IMR-90 (cell line): ENCODE measurements around the gene ANO1. TPM values are rescaled to one million over a fixed set of nuclear protein-coding genes. Genes with fewer than 3 reads are reported as not detected.

ENCODE experiments used
- ATAC-seq: fragments of 200-7000 bp; cut with Tn5 transposase; 2 replicates; pipeline ENCODE4 v1.9.1; 2020; ENCODE audit warnings: low read depth, mild to moderate bottlenecking, moderate library complexity
- BruUV-seq: library from RNA; stranded (reverse); fragments of 400-500 nt; replicated peaks from 2 replicates; lab custom pipeline; 2021; lab: Mats Ljungman, UMichigan
- CTCF ChIA-PET: fragments of 300-600 bp; formaldehyde crosslinking; extraction: SDS; loops from one replicate; lab custom pipeline; 2021; ENCODE audit warnings: antibody characterized with exemption; lab: Yijun Ruan, JAX
- POLR2A ChIA-PET: fragments of 300-600 bp; sonication (Branson Sonifier 250); formaldehyde crosslinking; loops from one replicate; lab custom pipeline; 2022; ENCODE audit warnings: antibody characterized with exemption; ENCODE audit not compliant: unreplicated experiment; lab: Charles Lee
- DNase-seq: peaks from one replicate; pipeline ENCODE4 v3.0.0; 2013
- H2AFZ ChIP-seq: replicated peaks from 2 replicates; pipeline ENCODE3; 2013; ENCODE audit warnings: low read length, mild to moderate bottlenecking; ENCODE audit not compliant: poor library complexity
- H2AK5ac ChIP-seq: 2 replicates; pipeline ENCODE4 v1.6.1; 2013; ENCODE audit warnings: low read depth, low read length, inconsistent platforms
- H2AK9ac ChIP-seq: replicated peaks from 2 replicates; pipeline ENCODE3; 2013; ENCODE audit warnings: mild to moderate bottlenecking, low read depth, low read length, moderate library complexity; ENCODE audit not compliant: poor library complexity
- H2BK120ac ChIP-seq: 2 replicates; pipeline ENCODE4 v1.6.1; 2013; ENCODE audit warnings: low read depth, low read length, inconsistent platforms
- H2BK15ac ChIP-seq: 3 replicates; pipeline ENCODE4 v1.6.1; 2013; ENCODE audit warnings: low read depth, low read length, inconsistent platforms
- H2BK20ac ChIP-seq: 2 replicates; pipeline ENCODE4 v1.6.1; 2013; ENCODE audit warnings: low read depth, mild to moderate bottlenecking, inconsistent platforms, low read length, moderate library complexity
- H2BK5ac ChIP-seq: 2 replicates; pipeline ENCODE4 v1.6.1; 2013; ENCODE audit warnings: mild to moderate bottlenecking, low read depth, low read length, inconsistent platforms; ENCODE audit not compliant: poor library complexity, severe bottlenecking
- H3K14ac ChIP-seq: replicated peaks from 2 replicates; pipeline ENCODE4 v1.6.1; 2013; ENCODE audit warnings: low read depth, low read length, inconsistent platforms
- H3K18ac ChIP-seq: 2 replicates; pipeline ENCODE4 v1.6.1; 2013; ENCODE audit warnings: low read depth, low read length, control low read depth
- H3K23ac ChIP-seq: 2 replicates; pipeline ENCODE4 v1.6.1; 2013; ENCODE audit warnings: low read depth, low read length, inconsistent platforms
- H3K27ac ChIP-seq: 2 replicates; pipeline ENCODE4 v1.5.1; 2013; ENCODE audit warnings: mild to moderate bottlenecking, control low read depth, low read length; ENCODE audit not compliant: insufficient read depth
- H3K27me3 ChIP-seq: 2 replicates; pipeline ENCODE4 v1.6.1; 2013; ENCODE audit warnings: low read length; ENCODE audit not compliant: control insufficient read depth, insufficient read depth
- H3K36me3 ChIP-seq: 2 replicates; pipeline ENCODE4 v1.6.1; 2013; ENCODE audit warnings: low read length, mixed read lengths; ENCODE audit not compliant: control insufficient read depth, insufficient read depth
- H3K4ac ChIP-seq: 2 replicates; pipeline ENCODE4 v1.6.1; 2013; ENCODE audit warnings: low read depth, low read length, inconsistent platforms
- H3K4me1 ChIP-seq: 2 replicates; pipeline ENCODE4 v1.6.1; 2013; ENCODE audit warnings: low read length, mixed read lengths; ENCODE audit not compliant: control insufficient read depth, insufficient read depth
- H3K4me2 ChIP-seq: 2 replicates; pipeline ENCODE4 v1.6.1; 2013; ENCODE audit warnings: low read depth, mild to moderate bottlenecking, control low read depth, low read length, moderate library complexity
- H3K4me3 ChIP-seq: 2 replicates; pipeline ENCODE4 v1.5.1; 2013; ENCODE audit warnings: low read depth, mild to moderate bottlenecking, control low read depth, low read length, moderate library complexity; ENCODE audit not compliant: insufficient read depth
- H3K56ac ChIP-seq: 2 replicates; pipeline ENCODE4 v1.6.1; 2013; ENCODE audit warnings: low read length, inconsistent platforms; ENCODE audit not compliant: insufficient read depth; ENCODE audit errors: extremely low read depth
- H3K79me1 ChIP-seq, 2 experiments: 2 replicates each; pipeline ENCODE4 v1.6.1; 2013; ENCODE audit warnings: low read length in 2 of 2, inconsistent platforms in 1 of 2, low read depth in 1 of 2
- H3K9ac ChIP-seq: 2 replicates; pipeline ENCODE4 v1.6.1; 2013; ENCODE audit warnings: low read depth, low read length, control low read depth
- H3K9me1 ChIP-seq: 2 replicates; pipeline ENCODE4 v1.6.1; 2013; ENCODE audit warnings: low read length, inconsistent platforms; ENCODE audit not compliant: insufficient read depth
- H3K9me3 ChIP-seq: 2 replicates; pipeline ENCODE4 v1.6.1; 2013; ENCODE audit warnings: low read length; ENCODE audit not compliant: control insufficient read depth, insufficient read depth
- H4K20me1 ChIP-seq: 2 replicates; pipeline ENCODE4 v1.6.1; 2013; ENCODE audit warnings: low read length, inconsistent platforms; ENCODE audit not compliant: insufficient read depth
- H4K5ac ChIP-seq: 2 replicates; pipeline ENCODE4 v1.6.1; 2013; ENCODE audit warnings: mild to moderate bottlenecking, low read depth, low read length, control low read depth
- H4K8ac ChIP-seq, 2 experiments: 2 replicates each; pipeline ENCODE4 v1.6.1; 2013; ENCODE audit warnings: low read depth in 2 of 2, low read length in 2 of 2, control low read depth in 1 of 2, inconsistent platforms in 1 of 2
- H4K91ac ChIP-seq: 2 replicates; pipeline ENCODE4 v1.6.1; 2013; ENCODE audit warnings: low read depth, low read length, inconsistent platforms; ENCODE audit not compliant: insufficient read depth
- BHLHE40 ChIP-seq: fragments of 150-350 bp; IDR thresholded peaks from 2 replicates; pipeline ENCODE4 v1.6.1; 2016; ENCODE audit warnings: mild to moderate bottlenecking, low read depth, low read length
- CEBPB ChIP-seq: IDR thresholded peaks from 2 replicates; pipeline ENCODE4 v1.6.1; 2012; ENCODE audit warnings: low read depth, low read length, improper control_type of control experiment
- FOS ChIP-seq: fragments of 150-350 bp; IDR thresholded peaks from 2 replicates; pipeline ENCODE4 v1.6.1; 2016; ENCODE audit warnings: low read depth, low read length
- POLR2A ChIP-seq: IDR thresholded peaks from 2 replicates; pipeline ENCODE4 v1.6.1; 2012; ENCODE audit warnings: mild to moderate bottlenecking, low read depth, low read length
- USF2 ChIP-seq: fragments of 150-350 bp; IDR thresholded peaks from 2 replicates; pipeline ENCODE4 v1.6.1; 2017; ENCODE audit warnings: mild to moderate bottlenecking, antibody characterized with exemption, low read length, low read depth
- WGBS, 2 experiments: methylation state at CpG; one replicate each; pipeline versions ENCODE4 v1.1.5 to v1.1.7; 2013; ENCODE audit warnings: missing lambda C conversion rate in 2 of 2; ENCODE audit not compliant: insufficient read length in 1 of 2; ENCODE audit errors: extremely low coverage in 2 of 2; 5-methylcytosine and 5-hydroxymethylcytosine counted together
- dilution Hi-C: fragments of 300-500 bp; cut with HindIII; formaldehyde crosslinking; loops from one replicate; pipeline ENCODE4 v1.14.3; 2018; ENCODE audit warnings: low sequenced_read_pairs; ENCODE audit not compliant: unreplicated experiment
- in situ Hi-C: fragments of 300-500 bp; cut with MboI; formaldehyde crosslinking; loops from 3 replicates; pipeline ENCODE4 v1.14.3; 2019; ENCODE audit warnings: low sequenced_read_pairs, inconsistent platforms, mixed read lengths
- intact Hi-C: fragments of 100-400 bp; cut with micrococcal nuclease; formaldehyde crosslinking; loops from 2 replicates; pipeline ENCODE4 v1.10.0; 2022
- polyA plus RNA-seq, 3 experiments: library from polyadenylated mRNA; depleted of rRNA; stranded (reverse); fragments of >200 nt; gene quantifications; 2 replicates each; pipeline ENCODE4 v1.2.3, GENCODE V29; 2012; ENCODE audit warnings: low replicate concordance in 1 of 3
- total RNA-seq: library from RNA; depleted of rRNA; stranded (reverse); fragments of >200 nt; gene quantifications from 2 replicates; pipeline ENCODE4 v1.2.3, GENCODE V29; 2012

ANO1 gene
- total and polyA plus RNA-seq, 2 of the 4 experiments (the other 2 are of a cell fraction), result 4.1 to 10.7 TPM

- intact Hi-C loops (no loop called here), dilution Hi-C loops (no loop called here), in situ Hi-C loops (no loop called here)
- Histone ChIP-seq H4K5ac (no peak overlapping the region), H3K4me1 (peaks cover 19% of the 10 kb centered on the region), H3K4me3 (no peak overlapping the region), H3K4ac (no peak overlapping the region), H2BK15ac (no peak overlapping the region), H3K56ac (no peak overlapping the region), H3K23ac (no peak overlapping the region), H2BK120ac (no peak overlapping the region), H3K27me3 (no peaks in the 10 kb centered on the region), H4K91ac (no peak overlapping the region), H3K4me2 (no peak overlapping the region), H2AFZ (no peak overlapping the region), H3K9me3 (no peaks in the 10 kb centered on the region), H3K27ac (no peak overlapping the region), H3K79me1 (peaks cover 0 to 15% of the 10 kb centered on the region in 2 experiments; a peak in 1 of 4 replicates), H2BK20ac (no peak overlapping the region), H4K8ac (no peak overlapping the region), H2AK9ac (no peak overlapping the region), H4K20me1 (no peaks in the 10 kb centered on the region), H2BK5ac (no peak overlapping the region), H2AK5ac (no peak overlapping the region; the same call in 1 of the 2 replicates), H3K36me3 (peaks cover 12% of the 10 kb centered on the region; the same call in 1 of the 2 replicates), H3K9me1 (peaks cover 22% of the 10 kb centered on the region; the same call in 1 of the 2 replicates), H3K14ac (no peak overlapping the region), H3K18ac (no peak overlapping the region), H3K9ac (no peak overlapping the region)
- DNase-seq (no peak), ATAC-seq (no peak)
- POLR2A ChIA-PET, result no interaction called here
- CTCF ChIA-PET, result no interaction called here
- TF ChIP-seq FOS (no peak), BHLHE40 (no peak), USF2 (no peak), CEBPB (no peak), POLR2A (no peak)
- WGBS, 2 experiments, result 100% methylated on average over 5 of the region's 14 CpGs; no CpG with 5 or more reads in 1 of the 2 experiments
- no TSS peak for BruUV-seq
Measured at GRCh38 chr11:70130636-70131035, 52.5 kb downstream of the ANO1 start.
